GM18858 (cell line): Measurements from ENCODE around the gene RASSF8.

Source experiments
- ATAC-seq: cut with Tn5 transposase; IDR thresholded peaks from one replicate; pipeline ENCODE4 v1.9.1; 2021; ENCODE audit not compliant: unreplicated experiment

RASSF8 gene

DNA sequence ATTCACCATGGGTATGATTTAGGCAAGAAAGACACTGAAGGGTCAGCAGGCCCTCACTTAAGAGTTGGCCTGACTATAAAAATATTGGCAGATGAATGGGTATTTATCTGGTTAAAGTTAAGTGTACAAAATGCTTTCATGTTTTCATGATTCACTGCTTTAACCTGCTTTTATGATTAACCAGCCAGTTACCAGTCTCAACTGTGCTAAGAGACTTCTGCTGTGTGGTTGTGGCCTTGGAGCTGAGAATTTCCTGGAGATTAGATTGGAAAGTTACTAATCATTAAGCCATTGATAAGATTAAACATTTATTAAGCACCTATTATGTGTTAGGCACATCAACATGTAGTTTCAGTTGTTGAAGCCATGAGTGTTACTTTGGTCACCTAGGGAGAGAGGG lies 68.9 kb downstream of the RASSF8 start:
- ATAC-seq, result no peak

DNA sequence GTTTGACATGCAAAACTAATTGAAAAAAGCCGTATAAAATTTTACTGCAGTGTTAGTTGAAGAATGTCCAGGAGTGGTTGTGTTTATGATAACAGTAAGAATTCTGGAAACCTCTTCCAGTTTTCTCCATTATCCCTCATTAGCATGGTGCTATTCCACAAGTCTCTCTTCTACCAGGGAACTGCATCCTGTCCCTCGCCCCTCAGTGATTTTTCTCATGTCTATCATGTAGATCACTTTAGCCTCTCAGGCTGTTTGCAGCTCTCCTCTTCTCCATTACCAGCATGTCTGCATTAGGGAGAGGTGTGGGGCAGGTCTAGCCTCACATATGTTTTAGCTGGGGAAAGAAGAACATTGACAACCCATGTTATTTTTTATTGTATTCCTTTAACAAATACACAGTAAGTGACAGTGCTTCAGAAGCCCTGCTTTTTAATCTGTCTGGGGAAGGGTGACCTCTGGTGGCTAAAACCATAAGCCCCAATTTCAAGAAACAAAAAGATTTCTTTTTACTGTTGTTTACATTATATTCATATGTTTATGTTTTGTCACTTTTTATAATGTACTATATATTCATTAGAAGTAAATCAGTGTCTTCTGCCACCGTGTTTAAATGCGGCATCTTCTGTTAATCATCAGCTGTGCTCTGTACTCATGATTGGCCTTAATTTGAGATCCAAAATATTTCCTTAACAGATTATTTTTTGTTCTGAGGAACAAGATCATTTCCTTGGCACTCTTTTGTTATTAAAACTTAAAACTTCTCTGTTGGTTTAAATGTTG lies 70.7 kb downstream of the RASSF8 start:
- ATAC-seq, result no peak

DNA sequence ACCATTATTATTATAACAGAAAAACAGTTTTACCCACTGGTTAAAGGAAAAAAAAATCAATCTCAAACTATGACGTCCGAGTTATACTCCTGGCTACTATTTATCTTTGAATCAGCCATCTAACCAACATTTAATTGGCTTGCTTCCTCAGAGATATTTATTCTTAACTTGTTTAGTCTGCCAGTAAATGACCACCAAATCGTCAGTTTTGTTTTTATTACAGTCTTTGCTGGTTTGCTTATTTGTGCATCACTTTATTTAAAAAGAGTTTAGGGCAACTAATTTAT lies 71.2 kb downstream of the RASSF8 start:
- ATAC-seq, result no peak

DNA sequence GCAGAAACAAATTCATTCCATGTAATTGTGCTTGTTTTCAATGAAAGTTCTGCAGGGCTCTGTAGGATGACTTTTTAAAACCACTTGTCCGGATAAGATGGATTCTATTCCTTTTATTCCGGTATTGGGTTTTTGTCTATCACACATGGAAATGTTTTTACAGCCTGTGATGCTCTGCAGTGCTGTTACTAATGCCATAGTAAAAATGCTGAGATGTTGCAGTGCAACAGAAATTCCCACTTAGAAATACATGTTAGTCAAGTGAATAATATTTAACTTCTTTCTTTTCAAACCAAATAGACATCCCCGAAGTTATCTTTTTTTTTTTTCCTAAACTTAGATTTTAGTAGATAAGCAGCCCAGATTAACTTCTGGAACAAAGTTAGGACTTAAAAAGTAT lies 71.9 kb downstream of the RASSF8 start:
- no peak for ATAC-seq

DNA sequence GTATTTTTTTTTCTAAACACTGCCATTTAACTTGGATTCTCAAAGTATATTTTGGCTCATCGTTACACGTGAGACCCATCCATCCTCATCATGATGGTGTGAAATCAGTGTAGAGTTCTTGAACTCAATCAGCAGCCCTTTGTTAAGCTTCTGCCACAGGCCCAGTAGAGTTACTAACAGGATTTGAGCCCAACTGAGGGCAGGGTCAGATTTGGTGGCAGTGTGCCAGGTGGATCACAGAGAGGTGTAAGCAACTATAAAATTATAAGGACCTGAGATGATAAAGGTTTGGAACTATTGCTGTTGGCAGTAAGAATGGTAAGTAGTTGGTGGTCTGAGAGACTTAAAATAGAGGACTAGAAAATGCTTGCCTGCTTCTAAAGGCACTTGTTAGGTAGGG lies 72.8 kb downstream of the RASSF8 start:
- ATAC-seq, result no peak

DNA sequence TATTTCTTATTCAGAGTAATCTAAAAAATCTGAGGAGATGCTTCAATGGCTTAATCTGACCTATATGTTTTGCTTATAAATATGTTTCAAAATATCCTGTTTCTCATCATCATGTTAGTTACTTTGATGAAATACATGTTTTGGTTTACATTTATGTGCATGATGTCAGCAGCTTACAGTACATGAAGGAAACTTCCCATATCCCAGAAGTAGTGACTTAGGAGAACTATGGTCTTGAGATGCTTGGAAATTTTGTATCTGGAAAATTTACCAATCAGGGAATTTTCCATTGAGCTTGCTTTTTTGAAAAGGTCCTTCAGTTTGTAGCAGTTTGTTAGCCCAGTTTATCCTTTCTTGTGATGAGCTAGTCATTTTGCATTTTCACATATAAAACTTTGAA lies 73.3 kb downstream of the RASSF8 start:
- no peak for ATAC-seq

DNA sequence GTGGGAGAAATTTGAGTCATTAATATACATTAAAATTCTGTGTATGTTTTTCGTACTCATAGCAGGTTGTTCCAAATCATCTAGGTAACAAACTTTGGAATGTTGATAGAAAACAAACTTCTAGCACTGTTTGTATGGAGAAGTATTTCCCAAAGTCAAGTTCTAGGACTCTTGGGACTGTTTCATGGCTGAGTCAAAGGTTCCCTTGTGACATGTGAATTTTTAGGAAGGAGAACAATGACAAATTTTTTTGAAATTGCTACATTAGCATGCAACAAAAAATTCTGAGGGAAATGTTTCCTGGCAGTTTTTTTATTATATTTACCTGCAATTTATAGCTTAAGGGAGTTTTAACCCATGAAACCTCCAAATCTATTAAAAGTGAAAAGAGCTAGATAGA lies 73.8 kb downstream of the RASSF8 start:
- no peak for ATAC-seq

DNA sequence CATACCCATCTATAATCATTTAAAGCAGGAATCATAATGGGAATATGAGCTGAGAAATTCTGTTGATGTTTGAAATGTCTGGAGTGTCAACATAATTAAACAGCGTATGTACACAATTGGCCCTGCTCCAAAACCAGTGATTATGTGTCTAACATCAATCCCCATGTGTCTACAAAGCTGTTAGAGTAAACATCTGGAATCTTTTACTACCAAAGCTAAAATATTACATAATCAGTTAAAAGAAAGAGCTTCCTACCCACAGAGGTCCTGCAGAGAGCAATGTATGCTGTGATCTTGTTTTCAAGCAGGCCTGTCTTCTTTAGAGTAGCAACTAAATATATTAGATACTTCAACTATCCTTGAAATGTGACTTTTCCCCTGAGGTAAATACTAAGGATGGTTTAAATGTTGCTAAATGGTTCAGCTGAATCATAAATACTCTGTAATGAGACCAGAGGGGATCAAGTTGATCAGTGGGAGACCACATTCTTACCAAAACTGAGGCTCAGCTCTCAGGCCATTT lies 74.3 kb downstream of the RASSF8 start:
- ATAC-seq, result no peak

DNA sequence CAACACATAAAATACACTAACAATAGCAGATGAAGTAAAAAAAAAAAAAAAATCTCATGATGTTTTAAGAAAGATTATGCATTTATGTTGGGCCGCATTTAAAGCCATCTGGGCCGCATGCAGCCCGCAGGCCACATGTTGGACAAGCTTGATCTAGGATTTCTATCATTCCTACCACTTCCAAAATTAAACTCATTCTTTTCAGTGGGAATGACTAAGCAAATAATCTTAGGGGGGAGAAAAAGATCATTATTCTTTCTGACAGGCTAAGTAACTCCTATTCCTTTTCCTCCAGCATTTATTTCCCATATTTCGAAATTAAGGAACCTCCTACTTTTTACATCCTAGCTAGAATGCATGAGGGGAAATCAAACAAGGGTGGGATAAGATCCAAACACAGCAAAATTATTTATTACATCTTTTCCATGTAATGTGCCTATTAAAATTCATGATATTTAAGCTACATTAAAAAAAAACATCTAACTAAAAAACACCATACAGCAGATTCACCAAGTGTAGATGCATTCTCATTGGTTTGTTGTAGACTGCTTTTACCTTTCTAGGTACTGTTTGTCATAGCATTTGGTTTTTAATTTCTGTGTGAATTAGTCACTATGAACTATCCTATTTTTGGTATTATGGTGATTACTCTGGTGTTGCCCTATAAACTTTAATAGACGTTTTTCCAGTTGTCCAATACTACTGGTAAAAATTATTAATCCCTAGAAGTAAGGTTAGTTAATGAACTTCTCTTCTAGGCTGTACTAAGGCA lies 76.1 kb downstream of the RASSF8 start:
- ATAC-seq, result no peak

DNA sequence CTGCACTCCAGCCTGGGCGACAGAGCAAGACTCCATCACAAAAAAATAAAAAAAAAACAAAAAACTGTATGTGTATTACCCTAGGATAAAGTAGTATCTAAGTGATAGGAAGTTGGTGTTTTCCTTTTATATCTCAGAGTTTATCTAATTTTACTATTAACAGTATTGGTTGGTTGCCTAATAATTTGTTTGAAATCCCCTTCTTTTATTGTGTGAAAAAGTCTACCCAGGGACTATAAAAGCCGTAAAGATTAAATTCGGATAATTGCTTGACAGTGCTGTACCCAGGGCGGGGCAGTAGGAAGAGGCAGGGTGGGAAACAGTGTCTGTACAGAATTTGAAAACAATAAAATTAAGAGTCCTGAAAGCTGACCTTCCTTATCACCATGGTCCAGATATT lies 78.4 kb downstream of the RASSF8 start:
- no peak for ATAC-seq

DNA sequence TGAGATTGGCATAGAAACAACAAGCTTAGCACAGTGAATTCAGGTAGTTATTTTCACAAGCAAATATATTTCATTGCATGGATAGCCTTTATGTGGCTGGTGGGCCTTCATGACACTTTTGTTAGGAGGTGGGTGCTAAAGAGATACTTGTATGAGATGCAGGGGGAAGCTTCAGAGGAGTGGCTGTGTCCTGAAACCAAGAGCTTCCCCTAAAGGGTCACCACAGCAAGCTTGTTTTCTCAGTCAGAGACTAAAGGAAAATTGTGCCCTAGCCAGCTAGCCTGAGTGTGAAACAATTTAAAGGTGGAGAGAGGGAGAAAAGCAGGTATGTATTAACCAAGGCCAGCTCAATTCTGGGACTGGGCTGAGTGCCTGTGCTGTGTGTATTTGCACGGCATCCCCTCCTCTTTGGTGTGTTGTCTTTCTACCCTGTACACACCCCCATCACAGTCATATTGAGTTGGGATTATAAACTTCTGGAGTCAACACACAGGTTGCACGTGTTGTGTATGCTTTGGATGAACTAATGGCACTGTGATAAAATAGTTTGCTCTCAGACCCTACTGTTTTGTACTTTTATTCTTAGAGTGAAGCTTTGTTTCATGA lies 79.2 kb downstream of the RASSF8 start:
- ATAC-seq, result no peak

DNA sequence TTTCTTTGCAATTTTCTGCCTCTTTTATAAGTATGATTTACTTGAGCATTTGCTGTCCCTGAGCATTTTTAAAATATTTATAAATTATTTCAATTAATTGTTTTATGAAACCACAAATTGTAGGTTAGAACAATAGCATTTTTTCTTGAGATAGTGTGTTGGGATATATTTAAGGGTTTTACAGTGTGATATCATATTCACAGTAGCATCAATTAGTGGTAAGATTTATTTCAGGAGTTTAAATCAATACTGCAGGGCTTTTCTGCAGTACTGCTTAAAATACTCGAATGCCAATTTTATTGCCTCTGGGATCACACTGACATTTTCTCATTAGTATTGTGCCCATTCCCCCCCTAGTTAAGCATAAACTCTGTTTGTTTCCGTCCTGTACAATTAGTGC lies 84.2 kb downstream of the RASSF8 start:
- ATAC-seq, result no peak

DNA sequence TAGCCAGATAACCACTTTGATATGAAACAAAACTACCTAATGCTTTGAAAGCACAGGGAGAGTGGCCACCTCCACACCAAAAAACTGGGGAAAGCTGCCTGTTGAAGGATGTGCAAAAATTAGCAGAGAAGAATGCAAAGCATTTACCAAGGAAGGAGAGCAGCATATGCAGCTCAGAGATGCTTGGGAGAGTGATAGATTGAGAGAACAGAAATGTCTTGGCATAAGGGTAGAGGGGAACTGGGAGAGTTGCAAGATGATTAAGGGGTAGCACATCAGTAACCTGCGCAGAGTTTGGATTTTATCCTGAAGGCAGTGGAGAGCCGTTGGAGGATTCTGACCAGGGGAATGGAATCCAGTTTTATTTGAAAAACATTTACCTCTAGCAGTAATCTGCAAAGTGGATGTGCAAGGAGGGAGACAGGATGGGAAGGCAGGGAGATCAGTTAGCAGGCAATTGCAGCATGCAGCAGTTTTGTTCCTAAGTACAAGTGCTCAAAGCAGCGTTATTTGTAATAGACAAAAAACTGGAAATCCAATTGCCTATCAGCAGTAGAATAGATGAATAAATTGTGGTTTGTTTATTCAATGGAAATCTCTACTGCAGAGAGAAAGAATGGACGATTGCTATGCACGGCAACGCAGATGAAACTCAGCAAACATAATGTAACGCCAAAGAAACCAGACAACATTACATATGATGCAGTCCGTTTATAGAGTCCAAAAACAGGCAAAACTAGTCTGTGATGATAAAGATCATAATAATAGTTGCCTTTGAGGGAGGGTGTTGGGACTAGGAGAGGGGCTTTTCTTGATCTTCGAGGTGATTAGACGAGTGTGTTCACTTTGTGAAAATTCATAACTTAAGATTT lies 84.9 kb downstream of the RASSF8 start:
- ATAC-seq, result no peak

DNA sequence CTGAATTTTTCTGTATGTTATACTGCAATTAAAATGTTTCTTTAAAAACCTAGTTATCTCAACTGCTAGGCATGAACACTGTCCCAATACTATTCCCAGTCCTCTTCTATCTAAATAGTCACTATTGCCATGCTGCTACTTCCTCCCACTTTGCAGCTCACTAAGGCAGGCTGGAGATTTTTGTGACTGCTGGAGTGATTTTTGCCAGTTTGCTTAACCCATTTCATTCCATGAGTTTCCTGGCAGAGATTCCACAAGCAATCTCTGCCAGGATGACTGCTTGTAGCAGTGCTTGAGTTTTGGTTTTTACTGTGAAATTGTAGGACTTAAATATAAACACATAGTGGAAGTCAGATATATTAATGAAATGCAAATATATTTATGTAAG lies 85.5 kb downstream of the RASSF8 start:
- no peak for ATAC-seq

DNA sequence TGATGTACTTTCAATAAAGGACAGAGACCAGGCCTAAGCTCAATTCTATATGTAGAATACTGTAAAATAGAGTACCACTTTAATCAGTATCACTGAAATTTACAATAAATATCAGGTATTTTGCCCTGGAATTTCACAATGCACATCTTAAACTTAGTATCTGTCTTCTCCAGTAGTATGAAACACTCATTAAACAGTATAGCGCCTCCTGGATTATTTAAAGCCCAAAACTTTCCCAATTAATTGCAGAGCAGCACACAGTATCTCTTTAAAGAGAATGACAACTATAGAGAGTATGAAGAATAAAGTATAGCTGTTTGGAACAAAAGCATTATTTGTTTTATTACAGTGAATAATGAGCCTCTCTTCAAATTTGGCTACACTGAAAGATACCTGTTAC lies 86.1 kb downstream of the RASSF8 start:
- ATAC-seq, result no peak

DNA sequence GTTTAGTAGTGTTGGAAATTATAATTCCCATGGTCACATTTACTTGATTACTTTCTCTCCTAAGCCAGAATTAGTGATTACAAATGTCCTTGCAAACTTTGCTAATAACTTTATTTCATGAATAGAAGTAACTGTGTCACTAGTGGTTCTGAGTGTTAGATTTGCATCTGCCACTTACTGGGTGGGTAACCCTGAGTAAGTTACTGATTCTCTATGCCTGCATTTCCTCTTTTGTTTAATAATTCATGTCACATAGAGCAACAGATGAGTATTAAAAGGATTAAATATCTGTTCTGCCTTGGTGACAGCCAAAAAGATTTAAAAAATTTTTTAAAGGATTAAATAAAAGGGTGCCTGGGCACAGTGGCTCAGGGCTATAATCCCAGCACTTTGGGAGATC lies 87.7 kb downstream of the RASSF8 start:
- ATAC-seq, result peak; percentile 44

DNA sequence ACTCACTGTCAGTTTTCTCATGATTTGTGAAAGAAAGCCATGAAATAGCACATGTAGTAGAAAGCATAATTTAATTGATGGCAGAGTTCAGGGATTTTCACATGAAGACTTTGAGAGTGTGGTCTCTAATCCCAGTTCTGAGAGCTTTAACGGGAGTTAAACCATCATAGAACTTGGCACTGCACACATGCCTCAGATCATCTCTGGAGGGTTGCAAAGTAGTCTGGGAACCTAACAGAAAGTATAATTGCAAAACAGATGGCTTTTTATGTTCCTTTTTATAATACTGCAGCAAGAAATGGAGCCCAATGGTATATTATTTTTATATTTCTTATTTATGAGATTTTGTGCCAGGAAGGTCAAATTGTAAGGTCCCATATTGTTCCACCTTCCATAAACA lies 88.4 kb downstream of the RASSF8 start:
- no peak for ATAC-seq

DNA sequence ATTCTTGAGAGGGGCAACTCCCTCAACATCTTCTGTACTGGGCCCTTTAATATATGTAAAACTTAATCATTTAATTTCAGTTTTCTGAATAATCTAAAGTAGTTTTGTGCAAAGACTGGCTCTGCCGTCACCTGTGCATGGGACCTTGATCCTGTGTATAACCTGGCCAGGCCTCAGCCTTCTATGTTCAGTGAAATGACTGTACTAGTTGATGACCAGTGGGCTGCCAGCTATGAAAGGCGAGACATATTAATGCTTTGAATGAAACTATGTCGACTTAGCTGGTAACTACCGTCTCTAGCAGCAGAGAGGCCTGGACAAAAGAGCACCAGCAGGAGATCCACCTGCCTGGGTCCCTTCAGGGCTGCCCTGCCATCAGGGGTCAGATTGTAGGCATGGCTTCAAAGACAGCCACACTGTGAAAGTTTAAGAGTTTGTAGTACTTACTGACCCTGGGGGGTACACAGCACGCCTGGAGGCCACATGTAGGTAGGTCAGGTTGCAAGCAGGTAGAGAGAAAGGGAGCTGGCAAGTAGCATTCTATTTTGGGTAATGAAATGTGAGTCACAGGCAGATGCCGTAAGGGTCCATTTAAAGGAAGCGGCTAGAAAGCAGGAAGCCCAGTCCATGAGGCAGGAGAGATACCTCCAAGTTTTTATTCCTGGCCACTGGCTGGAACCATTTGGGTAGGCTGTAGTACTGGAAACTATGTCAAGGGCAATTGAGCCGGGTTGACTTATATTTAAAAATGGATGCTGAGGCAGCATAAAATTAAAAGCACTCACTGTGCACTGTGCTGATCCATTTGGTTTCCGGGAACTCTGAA lies 89.1 kb downstream of the RASSF8 start:
- ATAC-seq, result no peak

DNA sequence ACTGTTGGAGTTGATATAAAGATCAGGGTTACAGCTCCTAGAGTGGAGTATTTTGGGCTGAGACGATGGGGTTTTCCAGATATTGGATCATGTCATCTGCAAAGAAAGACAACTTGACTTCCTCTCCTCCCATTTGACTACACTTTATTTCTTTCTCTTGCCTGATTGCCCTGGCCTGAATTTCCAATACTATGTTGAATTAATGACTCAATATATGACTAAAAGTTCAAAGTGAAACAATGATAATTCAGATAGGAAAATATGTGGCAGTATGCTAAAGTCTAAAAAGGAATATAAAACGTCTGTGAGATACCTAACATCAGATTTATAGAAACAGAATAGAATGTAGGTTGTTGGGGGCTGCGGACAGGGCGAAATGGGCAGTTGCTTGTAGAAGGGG lies 94.2 kb downstream of the RASSF8 start:
- no peak for ATAC-seq

DNA sequence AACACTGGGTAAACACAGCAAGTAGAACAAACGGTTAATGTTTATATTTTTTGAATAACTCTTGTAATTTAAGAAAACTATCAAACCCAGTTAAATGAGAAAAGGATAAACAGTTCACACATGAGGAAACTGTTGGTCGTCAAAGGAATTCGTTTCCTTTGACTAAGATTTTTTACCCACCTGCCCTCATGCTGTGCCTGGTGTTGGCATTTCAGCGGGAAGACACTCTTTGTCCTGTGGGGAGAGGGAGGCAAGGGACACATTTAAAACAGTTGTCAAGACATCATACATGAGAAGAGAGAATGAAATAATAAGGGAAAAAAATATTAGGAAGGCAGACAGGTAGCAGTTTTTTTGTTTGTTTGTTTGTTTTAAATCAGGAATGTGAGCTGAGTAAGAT lies 95.9 kb downstream of the RASSF8 start:
- no peak for ATAC-seq
